Measurements from ENCODE around the gene LCN10. TPM values are rescaled to one million over a fixed set of nuclear protein-coding genes. Genes with fewer than 3 reads are reported as not detected.
"Not testable (repeated sequence)": the region's sequence is repeated elsewhere in the genome, so short reads cannot be mapped to it uniquely, and the experiment has no call there.

Gene LCN10
- total and polyA plus RNA-seq, 9 of the 15 experiments (the other 6 are each of a cell fraction or from before 2014, with no cell fraction given) = 0.10 to 0.21 (median 0.14) TPM; not detected in 6

GRCh38 chr9:136765745-136766409 lies 23.1 kb upstream of the LCN10 start:
- DNase-seq (ENCODE audit: extremely low read depth in 1 of 4, low spot score in 3 of 4); H3K4me2 ChIP-seq (ENCODE audit: insufficient read depth, low read length); ATAC-seq; H3K9me1 ChIP-seq (ENCODE audit: control insufficient read depth, insufficient read depth, low read length); H3K79me2 ChIP-seq (ENCODE audit: control insufficient read depth, insufficient read depth, low read length); FAIRE-seq; H3K9me3 ChIP-seq (replicated peaks; ENCODE audit: control insufficient read depth, insufficient read depth, low read depth, low read length); H4K20me1 ChIP-seq (replicated peaks; ENCODE audit: control insufficient read depth, insufficient read depth, low read length); H3K4me3 ChIP-seq; H3K27me3 ChIP-seq (ENCODE audit: control insufficient read depth in 2 of 2, insufficient read depth in 2 of 2, low read length in 2 of 2); H3K36me3 ChIP-seq (ENCODE audit: control insufficient read depth, insufficient read depth, low read length); H2AFZ ChIP-seq (ENCODE audit: low read depth, low read length); BruUV-seq (replicated peaks); in situ Hi-C loops (cut with MboI); H3K27ac ChIP-seq (ENCODE audit: extremely low read depth, low read depth, low read length): not testable (repeated sequence)
- intact Hi-C loops (cut with micrococcal nuclease) = loop anchor here (1.0 kb wide), 1 partner anchor 18 kb away; no protein-coding TSS in a partner anchor
- WGBS (ENCODE audit: insufficient coverage, low coverage, missing lambda C conversion rate) = 59% methylated on average over 14 of the region's 14 CpGs
- ChIA-PET POLR2A (interaction anchor here (1.0 to 1.2 kb wide), 3 partner anchors 9 to 19 kb away, joined by 3 to 5 read pairs (median 3); no protein-coding TSS in a partner anchor), CTCF (ENCODE audit: low intra/inter-chr PET ratio) (interaction anchor here (1.0 to 1.4 kb wide), 3 partner anchors 18 to 25 kb away, joined by 4 to 8 read pairs (median 4); partner anchors contain the start of gene TMEM141)
- peak overlapping the region in 1 of 2 experiments; percentile 12; a peak in 1 of 4 replicates for H3K9ac ChIP-seq (ENCODE audit: insufficient read depth in 1 of 2, low read depth in 2 of 2, low read length in 2 of 2)
- H3K4me1 ChIP-seq (replicated peaks in 1 of 2; ENCODE audit: control insufficient read depth in 2 of 2, insufficient read depth in 2 of 2, low read length in 2 of 2) = peaks cover 16 to 57% of the 10 kb centered on the region in 2 experiments; a peak in 4 of 5 replicates

- BruUV-seq (replicated peaks) = no TSS peak
- Histone ChIP-seq H3K27me3 (ENCODE audit: control insufficient read depth in 2 of 2, insufficient read depth in 2 of 2, low read length in 2 of 2) (peaks cover 0 to 5% of the 10 kb centered on the region in 2 experiments; a peak in 1 of 5 replicates), H3K9me1 (ENCODE audit: control insufficient read depth, insufficient read depth, low read length) (no peaks in the 10 kb centered on the region), H3K79me2 (ENCODE audit: control insufficient read depth, insufficient read depth, low read length) (no peaks in the 10 kb centered on the region), H3K9me3 (replicated peaks; ENCODE audit: control insufficient read depth, insufficient read depth, low read depth, low read length) (no peaks in the 10 kb centered on the region), H3K4me3 (no peak overlapping the region), H2AFZ (ENCODE audit: low read depth, low read length) (no peak overlapping the region), H3K27ac (ENCODE audit: extremely low read depth, low read depth, low read length) (no peak overlapping the region), H3K9ac (ENCODE audit: insufficient read depth in 1 of 2, low read depth in 2 of 2, low read length in 2 of 2) (peak overlapping the region in 1 of 2 experiments; percentile 83; a peak in 2 of 4 replicates), H3K4me1 (replicated peaks in 1 of 2; ENCODE audit: control insufficient read depth in 2 of 2, insufficient read depth in 2 of 2, low read length in 2 of 2) (peaks cover 16 to 66% of the 10 kb centered on the region in 2 experiments; a peak in 4 of 5 replicates), H3K36me3 (ENCODE audit: control insufficient read depth, insufficient read depth, low read length) (no peaks in the 10 kb centered on the region), H4K20me1 (replicated peaks; ENCODE audit: control insufficient read depth, insufficient read depth, low read length) (no peaks in the 10 kb centered on the region), H3K4me2 (ENCODE audit: insufficient read depth, low read length) (no peak overlapping the region)
- CTCF ChIA-PET (ENCODE audit: low intra/inter-chr PET ratio) = interaction anchor here (1.0 kb wide), 1 partner anchor 20 kb away, joined by 4 read pairs; no protein-coding TSS in a partner anchor
- 68% methylated on average over 9 of the region's 14 CpGs for WGBS (ENCODE audit: insufficient coverage, low coverage, missing lambda C conversion rate)
- ATAC-seq (no peak), FAIRE-seq (no peak), DNase-seq (ENCODE audit: extremely low read depth in 1 of 4, low spot score in 3 of 4) (no peak)
- in situ Hi-C loops (cut with MboI) (no loop called here), intact Hi-C loops (cut with micrococcal nuclease) (no loop called here)
- POLR2A ChIA-PET = no interaction called here
- no peak for TF ChIP-seq FOXJ2 (tag; IDR thresholded peaks at IDR 0.05)
- no peak for TF ChIP-seq RUNX1 (IDR thresholded peaks at IDR 0.05; ENCODE audit: low read depth)
- TF ChIP-seq ZNF165 (CRISPR knock-in tag; IDR thresholded peaks at IDR 0.05; ENCODE audit: borderline replicate concordance) = no peak
- no peak for TF ChIP-seq LEF1 (IDR thresholded peaks at IDR 0.05)
- TF ChIP-seq RAD51 (IDR thresholded peaks at IDR 0.05; ENCODE audit: borderline replicate concordance, low read depth) = no peak
- TF ChIP-seq HMGN3 (IDR thresholded peaks at IDR 0.05; ENCODE audit: borderline replicate concordance, extremely low read depth, insufficient read length, low read depth, low read length) = no peak
- TF ChIP-seq TFAM (CRISPR knock-in tag; conservative IDR thresholded peaks at IDR 0.05) = no peak
- TF ChIP-seq ZFP91 (CRISPR knock-in tag; IDR thresholded peaks at IDR 0.05) = no peak
- no peak for TF ChIP-seq CLOCK (CRISPR knock-in tag; IDR thresholded peaks at IDR 0.05; ENCODE audit: borderline replicate concordance)
- TF ChIP-seq ZZZ3 (IDR thresholded peaks at IDR 0.05) = no peak
These were observed 22.3 kb upstream of the LCN10 start for GRCh38 chr9:136765041-136765440.
